SK-N-SH (cell line): Measurements from ENCODE around the gene KRT2.

Experiments used
- CTCF ChIP-seq: fragments of 200-600 bp; sonication (generic); IDR thresholded peaks from 2 replicates; pipeline ENCODE4 v1.6.1; 2017; ENCODE audit warnings: antibody characterized with exemption, mild to moderate bottlenecking, moderate library complexity
- EP300 ChIP-seq, 2 experiments: IDR thresholded peaks; 2 replicates each; pipeline versions ENCODE4 v1.4.0 to v1.6.1; 2012; ENCODE audit warnings: borderline replicate concordance in 1 of 2, low read depth in 1 of 2, low read length in 1 of 2
- EZH2phosphoT487 ChIP-seq: fragments of 200-600 bp; sonication (generic); IDR thresholded peaks from 2 replicates; pipeline ENCODE4 v1.6.1; 2017; ENCODE audit warnings: low read depth, mixed run types, mild to moderate bottlenecking, antibody characterized with exemption, moderate library complexity, borderline replicate concordance
- FOXJ3 ChIP-seq: sonication (generic); formaldehyde crosslinking; IDR thresholded peaks from 2 replicates; pipeline ENCODE4 v1.5.1; 2020; ENCODE audit warnings: mild to moderate bottlenecking, missing genetic modification reagents
- JUND ChIP-seq: IDR thresholded peaks from 2 replicates; pipeline ENCODE4 v1.4.0; 2012
- MXI1 ChIP-seq: IDR thresholded peaks from 2 replicates; pipeline ENCODE4 v1.6.1; 2012; ENCODE audit warnings: mild to moderate bottlenecking, low read depth, low read length, improper control_type of control experiment
- NFIC ChIP-seq: IDR thresholded peaks from 2 replicates; pipeline ENCODE4 v1.4.0; 2012; ENCODE audit warnings: borderline replicate concordance
- POLR2AphosphoS5 ChIP-seq: IDR thresholded peaks from 2 replicates; pipeline ENCODE4 v1.6.1; 2012; ENCODE audit warnings: low read depth, low read length
- RCOR1 ChIP-seq: fragments of 150-350 bp; IDR thresholded peaks from 2 replicates; pipeline ENCODE4 v1.6.1; 2017; ENCODE audit warnings: antibody characterized with exemption, low read length
- REST ChIP-seq: IDR thresholded peaks from 2 replicates; pipeline ENCODE4 v1.6.1; 2012; ENCODE audit warnings: mild to moderate bottlenecking, low read depth, low read length, moderate library complexity
- RFX5 ChIP-seq: IDR thresholded peaks from 2 replicates; pipeline ENCODE4 v1.6.1; 2012; ENCODE audit warnings: mild to moderate bottlenecking, improper control_type of control experiment, low read length
- TEAD4 ChIP-seq: IDR thresholded peaks from 2 replicates; pipeline ENCODE4 v1.4.0; 2012; ENCODE audit warnings: mild to moderate bottlenecking, borderline replicate concordance; ENCODE audit not compliant: insufficient read depth

- TF ChIP-seq TEAD4 (no peak), REST (no peak), CTCF (no peak), NFIC (no peak), MXI1 (no peak), EP300 (IDR thresholded peaks at IDR 0.05; ENCODE audit: borderline replicate concordance in 1 of 2, low read depth in 1 of 2, low read length in 1 of 2) (no peak), JUND (no peak), FOXJ3 (CRISPR knock-in tag) (no peak), RFX5 (no peak), RCOR1 (no peak), EZH2phosphoT487 (no peak), POLR2AphosphoS5 (no peak)
These were observed 5.4 kb downstream of the KRT2 start for GRCh38 chr12:52646613-52647012.
